Activated CD4-positive, alpha-beta T cell treated with anti-CD3 and anti-CD28 coated beads, Interleukin-2, Interleukin-6, amounts not matched to agents 100 ng/mL and 50 ng/mL, durations not matched to agents 16 hours and 8 hours (primary cell): ENCODE results near the gene CLOCK.
A peak's percentile ranks its signal among the peaks of the same experiment; 100 is the strongest.
"Not testable (repeated sequence)": the region's sequence is repeated elsewhere in the genome, so short reads cannot be mapped to it uniquely, and the experiment has no call there.

ENCODE experiments used
- DNase-seq: peaks from one replicate; pipeline ENCODE4 v3.0.0-alpha.2; 2020

The CLOCK gene, protein sequence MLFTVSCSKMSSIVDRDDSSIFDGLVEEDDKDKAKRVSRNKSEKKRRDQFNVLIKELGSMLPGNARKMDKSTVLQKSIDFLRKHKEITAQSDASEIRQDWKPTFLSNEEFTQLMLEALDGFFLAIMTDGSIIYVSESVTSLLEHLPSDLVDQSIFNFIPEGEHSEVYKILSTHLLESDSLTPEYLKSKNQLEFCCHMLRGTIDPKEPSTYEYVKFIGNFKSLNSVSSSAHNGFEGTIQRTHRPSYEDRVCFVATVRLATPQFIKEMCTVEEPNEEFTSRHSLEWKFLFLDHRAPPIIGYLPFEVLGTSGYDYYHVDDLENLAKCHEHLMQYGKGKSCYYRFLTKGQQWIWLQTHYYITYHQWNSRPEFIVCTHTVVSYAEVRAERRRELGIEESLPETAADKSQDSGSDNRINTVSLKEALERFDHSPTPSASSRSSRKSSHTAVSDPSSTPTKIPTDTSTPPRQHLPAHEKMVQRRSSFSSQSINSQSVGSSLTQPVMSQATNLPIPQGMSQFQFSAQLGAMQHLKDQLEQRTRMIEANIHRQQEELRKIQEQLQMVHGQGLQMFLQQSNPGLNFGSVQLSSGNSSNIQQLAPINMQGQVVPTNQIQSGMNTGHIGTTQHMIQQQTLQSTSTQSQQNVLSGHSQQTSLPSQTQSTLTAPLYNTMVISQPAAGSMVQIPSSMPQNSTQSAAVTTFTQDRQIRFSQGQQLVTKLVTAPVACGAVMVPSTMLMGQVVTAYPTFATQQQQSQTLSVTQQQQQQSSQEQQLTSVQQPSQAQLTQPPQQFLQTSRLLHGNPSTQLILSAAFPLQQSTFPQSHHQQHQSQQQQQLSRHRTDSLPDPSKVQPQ

GRCh38 chr4:55546756-55547465 is at the start of gene CLOCK:
TSS of gene CLOCK (minus strand) at chr4:55546909. CDS start at chr4:55482785, 64,124 bp downstream.
- peak; percentile 87 for DNase-seq

DNA sequence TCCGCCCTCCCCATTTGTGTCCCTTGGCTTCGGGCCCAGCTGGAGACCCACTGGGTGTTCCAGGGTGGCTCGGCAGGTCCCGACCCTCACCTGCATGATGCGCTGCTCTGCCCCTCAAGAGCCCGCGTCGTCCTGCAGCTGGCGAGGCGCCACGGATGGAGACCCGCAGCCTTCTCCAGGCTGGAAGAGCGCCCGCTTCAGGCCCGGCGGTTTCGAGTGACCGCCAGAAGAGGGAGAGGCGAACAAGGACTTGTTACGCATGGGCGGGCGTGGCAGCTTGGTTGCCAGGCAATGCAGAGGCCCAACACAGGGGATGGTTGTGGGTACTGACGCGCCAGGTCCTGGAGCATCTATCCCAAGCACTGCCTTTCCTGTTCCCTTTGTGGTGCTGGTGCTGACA is 45.3 kb upstream of the CLOCK start, which contains the start of gene PDCL2:
Gene PDCL2, minus strand, starts transcription at position 232 of the 400 bp plus-strand sequence. Its CDS starts 136 bp downstream, at position 96.
- no peak for DNase-seq

DNA sequence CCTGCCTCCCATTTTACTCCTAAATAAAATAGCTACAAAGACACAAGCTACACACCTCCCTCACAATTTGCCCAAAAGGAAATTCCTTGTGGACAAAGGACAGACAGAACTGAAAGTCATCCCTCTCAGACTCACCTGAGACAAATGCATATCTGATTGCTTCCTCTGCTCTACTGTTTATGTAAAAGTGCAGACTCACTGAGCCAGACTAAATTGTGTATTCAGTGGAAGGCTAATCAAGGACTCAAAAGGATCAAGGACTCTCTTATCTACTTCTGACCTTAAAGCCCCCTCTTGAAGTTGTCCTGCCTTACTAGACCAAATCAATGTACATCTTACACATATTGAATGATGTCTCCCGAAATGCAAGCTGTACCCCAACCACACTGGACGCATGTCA is 41.5 kb upstream of the CLOCK start:
- DNase-seq: no peak

- not testable (repeated sequence) for DNase-seq
Observed at GRCh38 chr4:55582773-55583172, 36.1 kb upstream of the CLOCK start.

DNA sequence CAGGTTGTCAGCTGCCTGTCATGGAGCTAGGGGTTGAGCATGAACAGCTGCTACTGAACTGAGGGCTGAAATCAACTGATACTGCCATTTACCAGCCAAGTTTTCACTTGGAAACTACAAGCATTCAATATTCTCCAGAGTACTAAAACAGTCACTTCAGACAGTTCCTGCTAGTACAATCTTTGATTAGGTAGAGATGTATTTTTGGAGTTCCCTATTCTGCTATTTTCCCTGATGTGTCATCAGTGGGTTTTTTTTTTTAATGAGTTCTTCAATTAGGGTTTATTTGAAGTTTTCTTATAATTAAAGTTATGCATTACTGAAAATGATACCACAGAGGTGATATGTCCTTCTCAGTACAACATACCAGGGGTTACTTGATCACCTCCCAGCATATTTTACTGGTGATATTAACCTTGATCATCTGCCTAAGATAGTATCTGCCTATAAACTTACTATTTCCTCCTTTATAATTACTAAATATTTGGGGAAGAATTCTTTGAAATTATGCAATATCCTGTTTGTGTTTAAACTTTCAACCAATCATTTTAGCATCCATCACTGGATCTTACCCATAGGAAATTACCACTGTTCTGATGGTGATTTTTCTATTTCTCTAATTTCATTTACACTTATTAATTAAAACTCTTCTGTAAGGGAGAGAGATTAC is 31.8 kb upstream of the CLOCK start:
- DNase-seq: no peak

DNA sequence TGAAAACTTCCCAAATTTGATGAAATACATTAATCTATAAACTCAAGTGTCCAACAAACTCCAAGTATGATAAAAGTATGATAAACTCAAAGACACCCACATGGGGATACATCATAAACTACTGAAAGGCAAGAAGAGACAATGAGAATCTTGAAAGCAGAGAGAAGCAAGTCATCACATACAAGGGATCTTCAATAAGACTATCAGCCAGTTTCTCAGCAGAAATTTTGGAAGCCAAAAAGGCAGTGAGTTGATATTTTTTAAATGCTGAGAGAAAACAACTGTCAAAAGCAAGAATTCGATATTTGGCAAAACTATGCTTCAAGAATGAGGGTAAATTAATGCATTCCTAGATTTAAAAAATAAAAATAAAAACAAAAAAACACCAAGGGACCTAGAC is 28.8 kb upstream of the CLOCK start:
- DNase-seq: no peak

DNA sequence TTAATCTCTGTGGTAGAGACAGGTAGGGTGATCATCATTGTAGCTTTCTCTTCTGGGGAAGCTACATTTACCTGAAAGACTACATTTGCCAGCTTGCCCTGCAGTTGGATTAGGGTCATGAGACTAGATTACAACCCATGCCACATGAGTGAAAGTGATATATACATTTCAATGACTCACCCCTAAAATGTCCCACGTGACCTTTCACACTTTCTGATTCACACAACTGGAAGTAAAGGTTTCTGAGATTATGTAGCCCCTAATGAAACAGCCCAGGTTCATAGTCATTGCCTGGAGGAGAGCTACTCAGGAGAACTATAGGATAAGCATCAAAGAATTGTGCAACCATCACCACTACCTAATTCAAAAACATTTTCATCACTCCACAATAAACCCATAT is 27.5 kb upstream of the CLOCK start:
- peak; percentile 37 for DNase-seq

DNA sequence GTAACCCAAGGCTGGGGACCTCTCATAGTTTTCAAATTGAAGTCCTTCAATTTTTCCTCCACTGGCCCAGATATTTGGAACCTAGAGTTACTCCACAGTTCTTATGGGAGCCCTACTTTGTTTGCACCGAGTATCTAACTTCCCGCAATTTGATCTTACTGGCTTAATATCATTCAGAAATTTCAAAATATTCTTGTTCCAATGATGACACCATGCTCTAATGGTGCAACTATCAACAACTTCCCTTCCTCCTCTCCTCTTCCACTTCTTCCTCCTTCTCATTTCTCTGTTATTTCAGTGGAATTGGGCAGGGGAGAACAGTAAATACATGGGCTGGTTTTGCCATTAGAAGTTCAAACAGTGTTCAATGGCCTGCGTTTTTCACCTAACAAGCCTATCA is 25.1 kb upstream of the CLOCK start:
- DNase-seq: no peak

GRCh38 chr4:55568905-55569504 is 22.3 kb upstream of the CLOCK start:
- no peak for DNase-seq

GRCh38 chr4:55561889-55562288 is 15.2 kb upstream of the CLOCK start:
- peak; percentile 46 for DNase-seq

DNA sequence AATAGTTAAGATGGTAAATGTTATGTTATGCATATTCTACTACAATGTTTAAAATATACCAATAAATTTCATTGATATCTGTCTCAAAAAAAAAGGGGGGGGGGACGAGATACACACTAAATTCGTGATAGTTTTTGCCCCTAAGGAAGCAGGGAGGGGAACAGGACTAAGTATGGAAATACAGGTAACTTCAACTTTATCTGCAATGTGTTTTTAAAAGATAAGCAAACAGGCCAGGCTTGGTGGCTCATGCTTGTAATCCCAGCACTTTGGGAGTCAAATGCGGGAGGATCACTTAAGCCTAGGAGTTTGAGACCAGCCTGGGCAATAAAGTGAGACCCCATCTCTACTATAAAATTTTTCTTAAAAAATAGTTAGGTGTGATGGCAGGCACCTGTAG is 13.4 kb upstream of the CLOCK start:
- DNase-seq: no peak

- DNase-seq: peak; percentile 22
Observed at GRCh38 chr4:55554453-55555030, 7.8 kb upstream of the CLOCK start.

- DNase-seq: peak; percentile 43
Observed at GRCh38 chr4:55553441-55554201, 6.9 kb upstream of the CLOCK start.

- not testable (repeated sequence) for DNase-seq
Observed at GRCh38 chr4:55551964-55552363, 5.3 kb upstream of the CLOCK start.

GRCh38 chr4:55549888-55550287 is 3.2 kb upstream of the CLOCK start:
- DNase-seq: peak; percentile 63

DNA sequence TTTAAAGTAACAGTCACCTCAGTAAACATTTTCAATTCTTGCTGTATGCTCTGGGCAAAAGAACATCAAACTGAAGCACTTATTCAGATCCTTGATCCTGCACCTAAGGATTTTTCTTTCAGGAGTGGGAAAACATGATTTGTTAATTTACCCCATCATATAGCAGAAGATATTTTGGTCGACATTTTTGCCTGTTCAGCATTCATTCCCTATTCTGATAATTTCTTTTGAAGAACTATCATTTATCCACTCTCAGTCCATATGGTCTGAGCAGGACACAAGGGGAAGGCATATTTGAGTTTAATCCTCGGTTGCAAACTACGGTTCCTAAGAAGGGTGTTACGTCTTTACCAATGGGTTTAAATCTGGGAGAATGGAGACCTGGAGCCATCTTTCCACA is 1.2 kb upstream of the CLOCK start:
- no peak for DNase-seq

DNA sequence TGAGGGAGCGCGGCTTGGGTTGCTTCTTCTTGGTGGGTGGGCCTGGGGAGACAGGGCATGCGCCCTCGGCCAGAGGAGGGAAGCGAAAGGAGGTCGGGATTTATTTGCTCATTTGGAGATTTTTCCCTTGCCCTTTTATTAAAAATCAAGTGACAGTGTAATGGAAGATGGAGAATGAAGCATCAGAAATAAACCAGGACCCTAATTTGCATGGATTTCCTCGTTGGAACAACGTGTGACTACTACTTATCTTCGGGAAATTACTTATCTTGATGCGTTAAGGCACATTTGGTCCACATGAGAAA is 709 bp upstream of the CLOCK start:
- no peak for DNase-seq

- no peak for DNase-seq
Observed at GRCh38 chr4:55546506-55546755, 278 bp downstream of the CLOCK start.

- peak; percentile 72 for DNase-seq
Observed at GRCh38 chr4:55545641-55546505, 836 bp downstream of the CLOCK start.

DNA sequence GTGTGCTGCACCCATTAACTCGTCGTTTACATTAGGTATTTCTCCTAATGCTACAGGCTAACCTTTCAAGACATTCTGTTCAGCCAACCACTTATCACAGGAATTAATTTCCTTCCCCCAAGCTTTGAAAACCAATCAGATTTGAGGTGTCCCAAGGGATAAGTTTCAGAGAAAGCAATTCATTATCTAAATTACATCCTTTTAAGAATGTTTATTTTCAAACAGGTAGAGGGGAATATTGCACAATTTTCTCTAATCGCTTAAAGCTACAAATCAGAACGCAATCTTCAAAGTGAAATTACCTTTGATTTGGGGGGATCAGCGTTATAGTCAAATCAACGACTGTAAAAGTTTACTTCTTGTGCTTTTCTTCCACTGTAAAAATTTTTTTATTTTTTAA is 1.6 kb downstream of the CLOCK start:
- DNase-seq: no peak

- no peak for DNase-seq
Observed at GRCh38 chr4:55543858-55544257, 2.9 kb downstream of the CLOCK start.
